NT2/D1 (cell line): ENCODE data around the gene CRISPLD2.

Experiments
- YY1 ChIP-seq: IDR thresholded peaks from 2 replicates; pipeline ENCODE4 v1.6.1; 2011; ENCODE audit not compliant: insufficient read length, insufficient read depth
- ZNF274 ChIP-seq: IDR thresholded peaks from 2 replicates; pipeline ENCODE4 v1.6.1; 2011; ENCODE audit warnings: mild to moderate bottlenecking, low read depth, low read length

- TF ChIP-seq ZNF274: no peak
- no peak for TF ChIP-seq YY1
Measured at GRCh38 chr16:84823484-84823883, 3.7 kb downstream of the CRISPLD2 start.
